Thoracic aorta (tissue), 2 donors: ENCODE results near the gene GDAP1L1. TPM values are rescaled to one million over a fixed set of nuclear protein-coding genes. Genes with fewer than 3 reads are reported as not detected.
"Not testable (repeated sequence)": the region's sequence is repeated elsewhere in the genome, so short reads cannot be mapped to it uniquely, and the experiment has no call there.

Experiments
- ATAC-seq: fragments of 150-250 bp; one replicate; pipeline ENCODE4 v1.8.0; 2017; ENCODE audit warnings: low read depth; ENCODE audit not compliant: insufficient number of reproducible peaks, low FRiP score
- DNase-seq: peaks from one replicate; pipeline ENCODE4 v3.0.0-alpha.2; 2020; ENCODE audit warnings: low spot score
- H3K27ac ChIP-seq, 2 donors: fragments of 200-600 bp; sonication (generic); 1 replicate in 1 of 2; 2 replicates in 1 of 2; pipeline ENCODE4 v1.5.1; 2016; ENCODE audit warnings: mild to moderate bottlenecking in 2 of 2, moderate library complexity in 2 of 2
- H3K27me3 ChIP-seq: fragments of 200-600 bp; sonication (generic); replicated peaks from 2 replicates; pipeline ENCODE4 v1.6.0; 2016; ENCODE audit warnings: mild to moderate bottlenecking; ENCODE audit not compliant: insufficient read depth
- H3K36me3 ChIP-seq: fragments of 200-600 bp; sonication (generic); one replicate; pipeline ENCODE4 v1.5.1; 2016
- H3K4me1 ChIP-seq, 2 donors: fragments of 200-600 bp; sonication (generic); 1 replicate in 1 of 2; 2 replicates in 1 of 2; pipeline versions ENCODE4 v1.5.1 to v1.6.0; 2016; ENCODE audit warnings: low read depth in 2 of 2, mild to moderate bottlenecking in 1 of 2; ENCODE audit not compliant: control insufficient read depth in 1 of 2
- H3K4me3 ChIP-seq: fragments of 200-600 bp; sonication (generic); 2 replicates; pipeline ENCODE4 v1.5.1; 2016; ENCODE audit warnings: mild to moderate bottlenecking
- H3K9me3 ChIP-seq: fragments of 200-600 bp; sonication (generic); 2 replicates; pipeline ENCODE4 v1.5.1; 2016
- CTCF ChIP-seq: fragments of 200-600 bp; sonication (generic); IDR thresholded peaks from one replicate; pipeline ENCODE4 v1.5.1; 2019; ENCODE audit warnings: antibody characterized with exemption
- total RNA-seq, 2 donors: library from RNA; depleted of rRNA; stranded (reverse); fragments of >200 nt; gene quantifications; one replicate each; pipeline versions ENCODE4 v1.1.0 to v1.2.3, GENCODE V29; 2016

GDAP1L1 gene
- total RNA-seq, 2 donors from 2014 or later, result not detected

- Histone ChIP-seq H3K4me3 (no peak overlapping the region), H3K36me3 (no peaks in the 10 kb centered on the region), H3K4me1 (no peaks in the 10 kb centered on the region), H3K27me3 (no peaks in the 10 kb centered on the region), H3K9me3 (no peaks in the 10 kb centered on the region), H3K27ac (no peak overlapping the region)
- TF ChIP-seq CTCF, result no peak
- ATAC-seq (no peak), DNase-seq (no peak)
These were observed 41.1 kb downstream of the GDAP1L1 start for GRCh38 chr20:44288252-44288651.

DNA sequence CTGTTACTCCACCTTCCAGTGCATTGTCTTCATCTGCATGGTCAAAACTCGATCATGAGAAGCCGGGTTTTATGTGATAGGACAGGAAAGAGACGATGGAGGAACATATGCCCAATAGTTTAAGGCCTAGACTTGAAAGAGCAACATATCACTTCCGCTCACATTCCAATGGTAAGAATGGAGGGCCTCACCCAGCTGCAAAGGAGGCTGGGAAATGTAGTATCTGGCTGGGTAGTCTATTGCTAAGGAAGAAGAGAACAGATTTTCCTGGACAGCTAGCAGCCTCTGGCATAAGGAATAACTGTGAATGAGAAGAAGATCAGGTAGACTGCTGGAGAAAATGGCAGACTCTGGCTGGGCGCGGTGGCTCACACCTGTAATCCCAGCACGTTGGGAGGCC is 44.6 kb downstream of the GDAP1L1 start:
- no peak overlapping the region for H3K27ac ChIP-seq

GRCh38 chr20:44296011-44296410 is 48.9 kb downstream of the GDAP1L1 start:
- no peak for ATAC-seq

More for the DNA sequence above, 44.6 kb downstream of the GDAP1L1 start:
- no peak for DNase-seq
- no peak for TF ChIP-seq CTCF
- H3K9me3 ChIP-seq, result no peaks in the 10 kb centered on the region
- no peaks in the 10 kb centered on the region for H3K36me3 ChIP-seq
- ATAC-seq, result no peak
- no peaks in the 10 kb centered on the region for H3K4me1 ChIP-seq
- no peaks in the 10 kb centered on the region for H3K27me3 ChIP-seq
- no peak overlapping the region for H3K4me3 ChIP-seq

GRCh38 chr20:44297721-44298120 is 50.6 kb downstream of the GDAP1L1 start:
- Histone ChIP-seq H3K27me3 (no peaks in the 10 kb centered on the region), H3K27ac (no peak overlapping the region), H3K36me3 (no peaks in the 10 kb centered on the region), H3K9me3 (no peaks in the 10 kb centered on the region), H3K4me1 (no peaks in the 10 kb centered on the region), H3K4me3 (no peak overlapping the region)
- TF ChIP-seq CTCF, result no peak
- ATAC-seq (no peak), DNase-seq (no peak)

More at GRCh38 chr20:44296011-44296410, 48.9 kb downstream of the GDAP1L1 start:
- no peak for TF ChIP-seq CTCF
- no peaks in the 10 kb centered on the region for H3K27me3 ChIP-seq
- H3K27ac ChIP-seq, result no peak overlapping the region
- no peaks in the 10 kb centered on the region for H3K9me3 ChIP-seq
- no peaks in the 10 kb centered on the region for H3K36me3 ChIP-seq
- DNase-seq, result no peak
- no peaks in the 10 kb centered on the region for H3K4me1 ChIP-seq
- H3K4me3 ChIP-seq, result no peak overlapping the region

GRCh38 chr20:44299011-44299535 is 52.0 kb downstream of the GDAP1L1 start:
- not testable (repeated sequence) for DNase-seq, H3K27me3 ChIP-seq, ATAC-seq, H3K36me3 ChIP-seq, H3K27ac ChIP-seq, H3K4me3 ChIP-seq, H3K9me3 ChIP-seq, H3K4me1 ChIP-seq

DNA sequence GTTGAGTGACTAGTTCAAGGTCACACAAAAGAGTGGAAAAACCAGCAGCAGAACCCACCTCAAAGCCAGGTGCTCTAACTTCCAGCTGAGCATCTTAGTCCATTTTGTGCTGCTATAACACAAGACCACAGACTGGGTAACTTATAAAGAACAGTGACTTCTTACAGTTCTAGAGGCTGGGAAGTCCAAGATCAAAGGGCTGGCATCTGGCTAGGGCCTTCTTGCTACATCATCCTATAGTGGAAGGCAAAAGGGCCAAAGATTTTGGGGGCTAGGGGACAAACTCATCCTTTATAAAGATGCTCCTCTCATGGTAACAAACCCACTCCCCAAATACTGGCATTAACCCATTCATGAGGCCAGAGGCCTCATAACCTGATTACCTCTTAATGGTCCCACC is 54.2 kb downstream of the GDAP1L1 start:
- H3K27ac ChIP-seq, result no peak overlapping the region
- no peaks in the 10 kb centered on the region for H3K36me3 ChIP-seq
- ATAC-seq (no peak), DNase-seq (no peak)
- TF ChIP-seq CTCF, result no peak
- no peak overlapping the region for H3K4me3 ChIP-seq
- H3K27me3 ChIP-seq, result no peaks in the 10 kb centered on the region
- no peaks in the 10 kb centered on the region for H3K4me1 ChIP-seq
- H3K9me3 ChIP-seq, result no peaks in the 10 kb centered on the region
